GM12892 (cell line): ENCODE results near the gene CCDC85A.

Experiments
- POLR2A ChIP-seq: IDR thresholded peaks from 2 replicates; pipeline ENCODE4 v1.6.1; 2011; ENCODE audit warnings: low read depth, low read length, control low read depth
- POLR2AphosphoS5 ChIP-seq: IDR thresholded peaks from 2 replicates; pipeline ENCODE4 v1.6.1; 2011; ENCODE audit warnings: low read depth, low read length, control low read depth

DNA sequence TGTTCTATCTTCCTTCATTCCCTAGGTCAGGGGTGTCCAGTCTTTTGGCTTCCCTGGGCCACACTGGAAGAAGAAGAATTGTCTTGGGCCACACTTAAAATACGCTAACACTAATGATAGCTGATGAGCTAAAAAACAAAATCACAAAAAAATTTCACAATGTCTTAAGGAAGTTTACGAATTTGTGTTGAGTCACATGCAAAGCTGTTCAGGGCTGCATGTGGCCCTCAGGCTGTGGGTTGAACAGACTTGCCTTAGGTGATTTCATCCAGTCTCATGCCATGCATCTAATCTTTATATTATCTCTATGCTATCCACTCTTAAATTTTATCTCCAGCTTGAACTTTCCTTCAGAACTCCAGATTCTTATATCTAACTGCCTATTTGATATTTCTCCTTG lies 80.1 kb downstream of the CCDC85A start:
- TF ChIP-seq POLR2A (no peak), POLR2AphosphoS5 (no peak)
